GM18517 (cell line): ENCODE results near the gene PLOD3.
"Not testable (repeated sequence)": the region's sequence is repeated elsewhere in the genome, so short reads cannot be mapped to it uniquely, and the experiment has no call there.

Experiments used
- ATAC-seq: cut with Tn5 transposase; IDR thresholded peaks from one replicate; pipeline ENCODE4 v1.9.1; 2021; ENCODE audit warnings: mild to moderate bottlenecking, moderate library complexity; ENCODE audit not compliant: unreplicated experiment

PLOD3 gene

GRCh38 chr7:101217388-101218235, at the start of gene PLOD3, which contains the start of gene ZNHIT1:
Gene PLOD3 (minus strand): TSS chr7:101217581. CDS start chr7:101217274, 307 bp downstream.
Gene ZNHIT1 (plus strand): TSS chr7:101218165. CDS start chr7:101218196, 31 bp downstream.
- peak; percentile 56 for ATAC-seq

GRCh38 chr7:101265622-101266516, 48.5 kb upstream of the PLOD3 start:
- ATAC-seq, result no peak

- ATAC-seq, result not testable (repeated sequence)
Observed at GRCh38 chr7:101264102-101264706, 46.8 kb upstream of the PLOD3 start.

- no peak for ATAC-seq
Observed at GRCh38 chr7:101258243-101258731, 40.9 kb upstream of the PLOD3 start.

GRCh38 chr7:101255796-101256195, 38.4 kb upstream of the PLOD3 start:
- no peak for ATAC-seq

GRCh38 chr7:101253199-101253598, 35.8 kb upstream of the PLOD3 start:
- ATAC-seq, result not testable (repeated sequence)

- ATAC-seq, result peak; percentile 94
Observed at GRCh38 chr7:101251871-101252659, 34.7 kb upstream of the PLOD3 start.

GRCh38 chr7:101250324-101250723, 32.9 kb upstream of the PLOD3 start:
- ATAC-seq, result no peak

GRCh38 chr7:101248276-101248675, 30.9 kb upstream of the PLOD3 start:
- ATAC-seq, result no peak

- ATAC-seq, result no peak
Observed at GRCh38 chr7:101245147-101245668, 27.8 kb upstream of the PLOD3 start.

- ATAC-seq, result peak; percentile 88
Observed at GRCh38 chr7:101244375-101245146, 27.2 kb upstream of the PLOD3 start, which contains the start of gene FIS1. Gene FIS1 (minus strand): TSS chr7:101245081. CDS start chr7:101245004, 77 bp downstream.

GRCh38 chr7:101243646-101244374, 26.4 kb upstream of the PLOD3 start:
- ATAC-seq, result no peak

- no peak for ATAC-seq
Observed at GRCh38 chr7:101241443-101242349, 24.3 kb upstream of the PLOD3 start.

GRCh38 chr7:101241015-101241363, 23.6 kb upstream of the PLOD3 start:
- no peak for ATAC-seq

- ATAC-seq, result no peak
Observed at GRCh38 chr7:101240226-101241014, 23.0 kb upstream of the PLOD3 start.

GRCh38 chr7:101239951-101240220, 22.5 kb upstream of the PLOD3 start:
- ATAC-seq, result no peak
